ENCODE data around the gene TIMM21.

TIMM21 gene

GRCh38 chr18:74147779-74148542, at the start of gene TIMM21, which contains the start of gene FBXO15:
Gene TIMM21 (plus strand): TSS chr18:74148523. CDS start chr18:74148809, 286 bp downstream.
Gene FBXO15 (minus strand): TSS chr18:74147834. CDS start chr18:74147785, 49 bp downstream.
- Histone ChIP-seq H3K27ac (ENCODE audit: low read depth in 2 of 2, low read length in 2 of 2) (peak within 1 kb of the TSS; percentile 90 to 94), H3K36me3 (ENCODE audit: control insufficient read depth in 2 of 2, insufficient read depth in 2 of 2, low read length in 2 of 2) (no peaks in the 10 kb centered on the region), H3K4me1 (ENCODE audit: control insufficient read depth in 2 of 2, insufficient read depth in 2 of 2, low read length in 2 of 2) (peaks cover 18 to 20% of the 10 kb centered on the region in 2 donors), H3K9ac (ENCODE audit: low read depth in 1 of 2, low read length in 2 of 2) (peak within 1 kb of the TSS; percentile 87 to 91), H3K27me3 (ENCODE audit: control insufficient read depth in 2 of 2, insufficient read depth in 2 of 2, low read length in 2 of 2) (no peaks in the 10 kb centered on the region), H3K9me3 (ENCODE audit: control insufficient read depth in 2 of 2, low read length in 2 of 2) (no peaks in the 10 kb centered on the region), H3K4me3 (ENCODE audit: low read length in 2 of 2) (peak within 1 kb of the TSS; percentile 99 to 100)

- Histone ChIP-seq H3K9me3 (ENCODE audit: control insufficient read depth in 2 of 2, low read length in 2 of 2) (no peaks in the 10 kb centered on the region), H3K4me1 (ENCODE audit: control insufficient read depth in 2 of 2, insufficient read depth in 2 of 2, low read length in 2 of 2) (no peaks in the 10 kb centered on the region), H3K4me3 (ENCODE audit: low read length in 2 of 2) (no peak overlapping the region), H3K27me3 (ENCODE audit: control insufficient read depth in 2 of 2, insufficient read depth in 2 of 2, low read length in 2 of 2) (no peaks in the 10 kb centered on the region), H3K27ac (ENCODE audit: low read depth in 2 of 2, low read length in 2 of 2) (no peak overlapping the region), H3K36me3 (ENCODE audit: control insufficient read depth in 2 of 2, insufficient read depth in 2 of 2, low read length in 2 of 2) (no peaks in the 10 kb centered on the region), H3K9ac (ENCODE audit: low read depth in 1 of 2, low read length in 2 of 2) (no peak overlapping the region)
These were observed 39.9 kb upstream of the TIMM21 start for GRCh38 chr18:74108460-74108859.

- H3K9ac ChIP-seq (ENCODE audit: low read depth in 1 of 2, low read length in 2 of 2) = no peak overlapping the region
- no peaks in the 10 kb centered on the region for H3K27me3 ChIP-seq (ENCODE audit: control insufficient read depth in 2 of 2, insufficient read depth in 2 of 2, low read length in 2 of 2)
- H3K36me3 ChIP-seq (ENCODE audit: control insufficient read depth in 2 of 2, insufficient read depth in 2 of 2, low read length in 2 of 2) = no peaks in the 10 kb centered on the region
- no peaks in the 10 kb centered on the region for H3K4me1 ChIP-seq (ENCODE audit: control insufficient read depth in 2 of 2, insufficient read depth in 2 of 2, low read length in 2 of 2)
- H3K4me3 ChIP-seq (ENCODE audit: low read length in 2 of 2) = no peak overlapping the region
- H3K9me3 ChIP-seq (ENCODE audit: control insufficient read depth in 2 of 2, low read length in 2 of 2) = no peaks in the 10 kb centered on the region
- no peak overlapping the region for H3K27ac ChIP-seq (ENCODE audit: low read depth in 2 of 2, low read length in 2 of 2)
These were observed 38.2 kb upstream of the TIMM21 start for GRCh38 chr18:74110149-74110548.

- Histone ChIP-seq H3K4me3 (ENCODE audit: low read length in 2 of 2) (no peak overlapping the region), H3K36me3 (ENCODE audit: control insufficient read depth in 2 of 2, insufficient read depth in 2 of 2, low read length in 2 of 2) (no peaks in the 10 kb centered on the region), H3K9ac (ENCODE audit: low read depth in 1 of 2, low read length in 2 of 2) (no peak overlapping the region), H3K4me1 (ENCODE audit: control insufficient read depth in 2 of 2, insufficient read depth in 2 of 2, low read length in 2 of 2) (no peaks in the 10 kb centered on the region), H3K9me3 (ENCODE audit: control insufficient read depth in 2 of 2, low read length in 2 of 2) (no peaks in the 10 kb centered on the region), H3K27me3 (ENCODE audit: control insufficient read depth in 2 of 2, insufficient read depth in 2 of 2, low read length in 2 of 2) (no peaks in the 10 kb centered on the region), H3K27ac (ENCODE audit: low read depth in 2 of 2, low read length in 2 of 2) (no peak overlapping the region)
These were observed 37.3 kb upstream of the TIMM21 start for GRCh38 chr18:74110976-74111375.

GRCh38 chr18:74113711-74114110, 34.6 kb upstream of the TIMM21 start:
- no peaks in the 10 kb centered on the region for H3K27me3 ChIP-seq (ENCODE audit: control insufficient read depth in 2 of 2, insufficient read depth in 2 of 2, low read length in 2 of 2)
- no peaks in the 10 kb centered on the region for H3K9me3 ChIP-seq (ENCODE audit: control insufficient read depth in 2 of 2, low read length in 2 of 2)
- H3K4me3 ChIP-seq (ENCODE audit: low read length in 2 of 2) = no peak overlapping the region
- H3K36me3 ChIP-seq (ENCODE audit: control insufficient read depth in 2 of 2, insufficient read depth in 2 of 2, low read length in 2 of 2) = no peaks in the 10 kb centered on the region
- no peak overlapping the region for H3K9ac ChIP-seq (ENCODE audit: low read depth in 1 of 2, low read length in 2 of 2)
- H3K4me1 ChIP-seq (ENCODE audit: control insufficient read depth in 2 of 2, insufficient read depth in 2 of 2, low read length in 2 of 2) = no peaks in the 10 kb centered on the region
- H3K27ac ChIP-seq (ENCODE audit: low read depth in 2 of 2, low read length in 2 of 2) = no peak overlapping the region

GRCh38 chr18:74114116-74114515, 34.2 kb upstream of the TIMM21 start:
- no peak overlapping the region for H3K4me3 ChIP-seq (ENCODE audit: low read length in 2 of 2)
- no peaks in the 10 kb centered on the region for H3K4me1 ChIP-seq (ENCODE audit: control insufficient read depth in 2 of 2, insufficient read depth in 2 of 2, low read length in 2 of 2)
- H3K9ac ChIP-seq (ENCODE audit: low read depth in 1 of 2, low read length in 2 of 2) = no peak overlapping the region
- no peaks in the 10 kb centered on the region for H3K27me3 ChIP-seq (ENCODE audit: control insufficient read depth in 2 of 2, insufficient read depth in 2 of 2, low read length in 2 of 2)
- no peaks in the 10 kb centered on the region for H3K9me3 ChIP-seq (ENCODE audit: control insufficient read depth in 2 of 2, low read length in 2 of 2)
- H3K36me3 ChIP-seq (ENCODE audit: control insufficient read depth in 2 of 2, insufficient read depth in 2 of 2, low read length in 2 of 2) = no peaks in the 10 kb centered on the region
- no peak overlapping the region for H3K27ac ChIP-seq (ENCODE audit: low read depth in 2 of 2, low read length in 2 of 2)

- Histone ChIP-seq H3K27me3 (ENCODE audit: control insufficient read depth in 2 of 2, insufficient read depth in 2 of 2, low read length in 2 of 2) (no peaks in the 10 kb centered on the region), H3K9me3 (ENCODE audit: control insufficient read depth in 2 of 2, low read length in 2 of 2) (no peaks in the 10 kb centered on the region), H3K4me1 (ENCODE audit: control insufficient read depth in 2 of 2, insufficient read depth in 2 of 2, low read length in 2 of 2) (no peaks in the 10 kb centered on the region), H3K9ac (ENCODE audit: low read depth in 1 of 2, low read length in 2 of 2) (no peak overlapping the region), H3K36me3 (ENCODE audit: control insufficient read depth in 2 of 2, insufficient read depth in 2 of 2, low read length in 2 of 2) (no peaks in the 10 kb centered on the region), H3K4me3 (ENCODE audit: low read length in 2 of 2) (no peak overlapping the region), H3K27ac (ENCODE audit: low read depth in 2 of 2, low read length in 2 of 2) (no peak overlapping the region)
These were observed 33.3 kb upstream of the TIMM21 start for GRCh38 chr18:74115046-74115445.

GRCh38 chr18:74116633-74117554, 31.4 kb upstream of the TIMM21 start:
- no peaks in the 10 kb centered on the region for H3K4me1 ChIP-seq (ENCODE audit: control insufficient read depth in 2 of 2, insufficient read depth in 2 of 2, low read length in 2 of 2)
- H3K27ac ChIP-seq (ENCODE audit: low read depth in 2 of 2, low read length in 2 of 2) = no peak overlapping the region
- no peaks in the 10 kb centered on the region for H3K36me3 ChIP-seq (ENCODE audit: control insufficient read depth in 2 of 2, insufficient read depth in 2 of 2, low read length in 2 of 2)
- no peak overlapping the region for H3K9ac ChIP-seq (ENCODE audit: low read depth in 1 of 2, low read length in 2 of 2)
- no peaks in the 10 kb centered on the region for H3K9me3 ChIP-seq (ENCODE audit: control insufficient read depth in 2 of 2, low read length in 2 of 2)
- H3K4me3 ChIP-seq (ENCODE audit: low read length in 2 of 2) = no peak overlapping the region
- H3K27me3 ChIP-seq (ENCODE audit: control insufficient read depth in 2 of 2, insufficient read depth in 2 of 2, low read length in 2 of 2) = peaks cover 0 to 1% of the 10 kb centered on the region in 2 donors

- peaks cover 3 to 6% of the 10 kb centered on the region in 2 donors for H3K27me3 ChIP-seq (ENCODE audit: control insufficient read depth in 2 of 2, insufficient read depth in 2 of 2, low read length in 2 of 2)
- H3K4me1 ChIP-seq (ENCODE audit: control insufficient read depth in 2 of 2, insufficient read depth in 2 of 2, low read length in 2 of 2) = no peaks in the 10 kb centered on the region
- H3K4me3 ChIP-seq (ENCODE audit: low read length in 2 of 2) = no peak overlapping the region
- H3K9me3 ChIP-seq (ENCODE audit: control insufficient read depth in 2 of 2, low read length in 2 of 2) = no peaks in the 10 kb centered on the region
- no peak overlapping the region for H3K27ac ChIP-seq (ENCODE audit: low read depth in 2 of 2, low read length in 2 of 2)
- H3K9ac ChIP-seq (ENCODE audit: low read depth in 1 of 2, low read length in 2 of 2) = no peak overlapping the region
- H3K36me3 ChIP-seq (ENCODE audit: control insufficient read depth in 2 of 2, insufficient read depth in 2 of 2, low read length in 2 of 2) = no peaks in the 10 kb centered on the region
These were observed 25.1 kb upstream of the TIMM21 start for GRCh38 chr18:74123200-74123599.

- no peaks in the 10 kb centered on the region for H3K36me3 ChIP-seq (ENCODE audit: control insufficient read depth in 2 of 2, insufficient read depth in 2 of 2, low read length in 2 of 2)
- peaks cover 4 to 6% of the 10 kb centered on the region in 2 donors for H3K27me3 ChIP-seq (ENCODE audit: control insufficient read depth in 2 of 2, insufficient read depth in 2 of 2, low read length in 2 of 2)
- no peaks in the 10 kb centered on the region for H3K9me3 ChIP-seq (ENCODE audit: control insufficient read depth in 2 of 2, low read length in 2 of 2)
- no peak overlapping the region for H3K9ac ChIP-seq (ENCODE audit: low read depth in 1 of 2, low read length in 2 of 2)
- H3K27ac ChIP-seq (ENCODE audit: low read depth in 2 of 2, low read length in 2 of 2) = no peak overlapping the region
- no peak overlapping the region for H3K4me3 ChIP-seq (ENCODE audit: low read length in 2 of 2)
- H3K4me1 ChIP-seq (ENCODE audit: control insufficient read depth in 2 of 2, insufficient read depth in 2 of 2, low read length in 2 of 2) = no peaks in the 10 kb centered on the region
These were observed 23.7 kb upstream of the TIMM21 start for GRCh38 chr18:74124642-74125041.

Data from mucosa of rectum (tissue), 2 donors.